ENCODE data around the gene OR2T6. TPM values are rescaled to one million over a fixed set of nuclear protein-coding genes. Genes with fewer than 3 reads are reported as not detected.

OR2T6 gene
- polyA plus RNA-seq, 1 donor from 2014 or later, result not detected

Other genes with a start within 250 kb of the OR2T6 start
- gene OR2M5, start 230.6 kb upstream of the OR2T6 start, polyA plus RNA-seq, result not detected
- not detected for gene OR2M2, start 200.9 kb upstream of the OR2T6 start, polyA plus RNA-seq
- gene OR2M3, start 178.5 kb upstream of the OR2T6 start, polyA plus RNA-seq, result not detected
- not detected for gene OR2M4, start 144.3 kb upstream of the OR2T6 start, polyA plus RNA-seq
- gene OR2T33, start 97.8 kb upstream of the OR2T6 start, polyA plus RNA-seq, result not detected
- not detected for gene OR2T12, start 72.3 kb upstream of the OR2T6 start, polyA plus RNA-seq
- not detected for gene OR2M7, start 51.2 kb upstream of the OR2T6 start, polyA plus RNA-seq
- not detected for gene OR14C36, start 27.0 kb upstream of the OR2T6 start, polyA plus RNA-seq
- gene OR2T4, start 14.1 kb upstream of the OR2T6 start, polyA plus RNA-seq, result not detected
- gene OR2T1, start 27.3 kb downstream of the OR2T6 start, polyA plus RNA-seq, result not detected
- gene OR2T2, start 69.9 kb downstream of the OR2T6 start, polyA plus RNA-seq, result not detected
- gene OR2T3, start 97.6 kb downstream of the OR2T6 start, polyA plus RNA-seq, result not detected
- 0.16 TPM for gene OR2T5, start 112.8 kb downstream of the OR2T6 start, polyA plus RNA-seq
- not detected for gene OR2G6, start 132.3 kb downstream of the OR2T6 start, polyA plus RNA-seq
- gene OR2T29, start 187.0 kb downstream of the OR2T6 start, polyA plus RNA-seq, result not detected
- not detected for gene OR2T34, start 199.0 kb downstream of the OR2T6 start, polyA plus RNA-seq
- gene OR2T10, start 222.0 kb downstream of the OR2T6 start, polyA plus RNA-seq, result 0.39 TPM

Measured in IgD-negative memory B cell (primary cell).